ENCODE measurements around the gene POMGNT2.

Gene POMGNT2

DNA sequence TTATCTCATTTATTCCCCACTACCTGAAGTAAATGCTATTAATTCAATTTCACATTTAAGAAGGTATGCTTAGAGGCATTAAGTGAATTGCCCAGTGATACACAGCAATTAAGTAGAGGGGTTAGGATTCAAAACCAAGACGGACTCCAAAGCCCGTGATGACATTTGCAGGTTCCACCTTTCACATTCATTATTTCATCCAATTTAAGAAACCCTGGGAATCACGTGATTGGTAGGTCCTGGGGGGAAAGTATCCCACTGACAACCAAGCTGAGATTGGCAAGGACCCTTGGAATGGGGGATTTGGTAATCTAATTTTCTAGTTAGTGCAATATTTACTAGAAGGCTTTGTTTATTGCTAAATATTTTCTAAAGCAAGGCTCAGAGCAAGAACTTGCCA is 1.8 kb downstream of the POMGNT2 start:
- no peak for DNase-seq (ENCODE audit: extremely low read depth in 1 of 2, low read depth in 1 of 2)

DNA sequence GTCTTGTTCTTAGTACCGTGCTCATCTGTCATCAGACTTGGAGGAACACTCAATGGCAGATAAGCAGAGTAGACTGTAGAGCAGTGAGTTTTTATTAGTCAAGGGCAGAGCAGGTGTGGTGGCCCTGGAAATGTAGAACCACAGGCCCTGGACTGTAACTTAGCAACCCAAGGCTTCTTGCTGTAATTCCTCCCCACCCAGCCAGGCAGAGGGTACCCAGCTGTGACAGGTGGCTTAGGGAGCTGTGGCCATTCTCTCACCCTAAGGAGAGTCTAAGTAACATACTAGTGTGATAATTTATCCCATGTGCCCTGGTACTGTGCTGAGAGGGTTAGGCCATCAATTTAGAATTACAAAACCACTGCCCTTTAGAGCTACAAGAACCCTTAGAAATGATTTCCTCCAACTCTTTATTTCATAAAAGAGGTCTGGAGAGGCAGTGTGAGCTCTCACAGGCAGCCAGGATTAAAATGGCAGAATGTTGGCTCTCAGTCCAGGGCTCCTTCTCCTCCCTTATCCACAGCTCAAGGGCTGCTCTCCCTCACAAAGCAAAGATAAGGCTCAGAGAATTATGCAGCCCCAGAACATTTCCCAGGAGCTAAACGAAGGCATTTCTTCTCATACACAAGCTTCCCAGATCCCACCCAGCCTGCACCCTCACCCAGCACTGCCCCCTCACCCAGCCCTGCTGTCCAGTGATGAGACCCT is 3.0 kb downstream of the POMGNT2 start:
- DNase-seq (ENCODE audit: extremely low read depth in 1 of 2, low read depth in 1 of 2), result no peak

DNA sequence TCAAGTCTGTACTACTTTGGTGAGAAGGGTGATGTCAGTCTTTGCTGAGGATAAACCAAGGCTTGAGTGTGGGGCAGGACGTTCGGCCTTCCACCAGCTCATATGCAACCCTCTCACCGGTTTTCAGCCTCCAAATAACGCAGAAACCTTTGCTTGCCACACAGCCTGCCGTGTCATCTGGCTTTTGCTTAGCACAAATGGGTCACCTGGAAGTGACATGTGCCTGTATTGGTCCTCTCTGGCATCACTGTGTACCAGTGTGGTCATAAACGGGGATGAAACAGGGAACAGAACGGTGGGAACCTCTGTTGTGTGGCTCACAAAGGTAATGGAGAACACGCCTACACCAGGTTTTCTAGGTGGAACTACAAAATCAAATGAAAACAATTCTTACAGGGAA is 7.1 kb downstream of the POMGNT2 start:
- no peak for DNase-seq (ENCODE audit: extremely low read depth in 1 of 2, low read depth in 1 of 2)

GRCh38 chr3:43097400-43098080 is 8.3 kb downstream of the POMGNT2 start:
- no peak for DNase-seq (ENCODE audit: extremely low read depth in 1 of 2, low read depth in 1 of 2)

- no peak for DNase-seq (ENCODE audit: extremely low read depth in 1 of 2, low read depth in 1 of 2)
These were observed 9.1 kb downstream of the POMGNT2 start for GRCh38 chr3:43096761-43097160.

- no peak for DNase-seq (ENCODE audit: extremely low read depth in 1 of 2, low read depth in 1 of 2)
These were observed 10.5 kb downstream of the POMGNT2 start for GRCh38 chr3:43095370-43095769.

DNA sequence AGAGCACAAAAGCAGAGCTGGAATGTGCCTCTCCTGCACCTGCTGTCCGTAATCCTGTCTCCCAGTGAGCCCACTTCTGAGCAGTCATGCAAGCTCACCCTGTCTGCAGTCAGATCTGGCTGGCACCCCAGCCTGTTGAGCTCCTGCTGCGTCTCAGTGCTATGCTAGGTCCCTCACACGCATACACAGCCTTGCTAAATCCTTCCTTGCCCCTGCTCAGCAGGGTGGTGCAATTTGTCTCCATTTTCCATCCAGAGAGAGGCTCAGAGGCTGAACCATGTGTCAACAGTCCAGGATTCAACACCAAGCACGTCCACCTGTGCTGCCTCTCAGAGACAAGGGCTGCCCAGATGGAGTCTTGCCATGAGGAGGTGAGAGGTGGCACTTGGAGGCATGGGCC is 11.0 kb downstream of the POMGNT2 start:
- DNase-seq (ENCODE audit: extremely low read depth in 1 of 2, low read depth in 1 of 2), result no peak

GRCh38 chr3:43094381-43094780 is 11.5 kb downstream of the POMGNT2 start:
- DNase-seq (ENCODE audit: extremely low read depth in 1 of 2, low read depth in 1 of 2), result no peak

DNA sequence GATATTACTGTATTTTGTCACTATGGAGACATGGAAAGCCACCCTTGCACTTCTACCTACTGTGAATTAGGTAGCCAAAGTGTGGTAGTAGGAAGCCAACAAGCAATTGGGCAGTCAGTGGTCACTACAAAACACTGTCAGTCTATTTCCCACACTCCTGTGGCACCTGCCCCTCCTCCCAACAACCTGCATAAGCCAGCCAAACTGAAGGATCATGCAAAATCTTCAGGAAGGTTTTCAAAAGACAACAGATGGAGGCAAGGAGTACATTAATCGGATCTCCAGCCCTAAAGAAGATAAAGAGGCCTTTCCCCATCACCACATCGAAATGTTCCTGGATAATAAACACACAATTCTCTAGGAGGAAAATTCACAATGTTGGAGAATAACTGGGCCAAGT is 11.9 kb downstream of the POMGNT2 start:
- no peak for DNase-seq (ENCODE audit: extremely low read depth in 1 of 2, low read depth in 1 of 2)

GRCh38 chr3:43093006-43093405 is 12.9 kb downstream of the POMGNT2 start:
- DNase-seq (ENCODE audit: extremely low read depth in 1 of 2, low read depth in 1 of 2), result no peak

DNA sequence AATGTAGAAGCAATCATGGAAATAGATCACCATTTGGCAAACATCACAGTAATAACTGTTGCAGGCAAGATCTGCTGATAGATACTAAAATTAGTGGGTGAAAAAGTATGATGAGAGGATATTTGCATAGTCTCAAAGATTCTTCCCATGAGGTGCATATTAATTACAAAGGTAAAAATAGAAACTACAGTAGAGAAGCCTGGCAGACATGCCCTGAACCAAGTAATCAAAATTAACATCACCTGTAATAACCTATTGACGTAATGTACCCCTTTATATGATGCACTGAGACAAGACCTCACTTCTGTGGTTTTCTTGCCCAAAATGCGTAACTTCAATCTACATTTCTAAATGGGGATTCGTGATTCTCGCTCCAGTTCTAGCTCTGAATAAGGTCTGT is 14.4 kb downstream of the POMGNT2 start:
- no peak for DNase-seq (ENCODE audit: extremely low read depth in 1 of 2, low read depth in 1 of 2)

- no peak for DNase-seq (ENCODE audit: extremely low read depth in 1 of 2, low read depth in 1 of 2)
These were observed 15.6 kb downstream of the POMGNT2 start for GRCh38 chr3:43090238-43090637.

GRCh38 chr3:43089081-43089480 is 16.8 kb downstream of the POMGNT2 start:
- no peak for DNase-seq (ENCODE audit: extremely low read depth in 1 of 2, low read depth in 1 of 2)

DNA sequence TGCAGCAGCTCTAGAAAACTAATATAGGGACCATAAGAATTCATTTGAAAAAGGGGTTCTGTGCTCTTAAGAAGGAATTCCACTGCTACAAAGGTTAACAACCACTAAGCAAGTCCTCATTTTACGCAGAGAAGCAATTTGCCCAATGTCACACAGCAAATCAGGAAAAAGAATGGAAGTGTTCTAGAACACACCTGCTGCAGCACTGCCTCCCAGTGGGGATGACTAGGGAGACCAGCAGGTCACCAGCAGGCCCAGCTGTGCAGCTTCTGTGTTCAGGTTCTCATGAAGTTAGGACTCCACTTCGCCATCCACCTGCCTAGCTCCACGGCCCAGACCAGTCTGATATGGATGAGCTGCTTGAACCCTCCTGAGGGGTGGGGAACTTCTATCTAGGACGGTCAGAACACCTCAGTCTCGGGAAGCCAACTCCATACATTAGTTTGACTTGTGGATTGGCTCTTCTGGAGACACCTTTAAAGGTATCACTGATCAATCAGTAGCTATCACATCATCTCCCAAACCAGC is 18.6 kb downstream of the POMGNT2 start:
- no peak for DNase-seq (ENCODE audit: extremely low read depth in 1 of 2, low read depth in 1 of 2)

- DNase-seq (ENCODE audit: extremely low read depth in 1 of 2, low read depth in 1 of 2), result no peak
These were observed 19.3 kb downstream of the POMGNT2 start for GRCh38 chr3:43086460-43087165.

DNA sequence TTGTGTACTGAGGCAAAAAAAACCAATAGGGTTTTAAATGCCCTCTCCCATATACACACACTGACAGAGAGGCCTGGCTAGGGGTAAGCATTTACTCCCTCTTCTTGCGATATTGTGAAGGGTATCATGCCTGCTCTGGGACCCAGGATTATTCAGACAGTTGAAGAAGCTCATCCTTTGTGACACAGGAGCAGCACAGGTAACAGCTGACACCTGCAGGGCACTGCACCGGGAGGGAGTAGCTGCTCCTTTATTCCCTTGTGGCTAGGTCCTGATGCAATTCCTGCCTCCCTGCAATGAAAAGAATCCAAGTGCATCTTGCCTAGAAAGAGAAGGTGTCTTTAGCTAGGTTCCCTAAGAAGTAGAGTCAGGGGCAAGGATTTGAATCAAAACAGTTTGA is 23.4 kb downstream of the POMGNT2 start:
- no peak for DNase-seq (ENCODE audit: extremely low read depth in 1 of 2, low read depth in 1 of 2)

DNA sequence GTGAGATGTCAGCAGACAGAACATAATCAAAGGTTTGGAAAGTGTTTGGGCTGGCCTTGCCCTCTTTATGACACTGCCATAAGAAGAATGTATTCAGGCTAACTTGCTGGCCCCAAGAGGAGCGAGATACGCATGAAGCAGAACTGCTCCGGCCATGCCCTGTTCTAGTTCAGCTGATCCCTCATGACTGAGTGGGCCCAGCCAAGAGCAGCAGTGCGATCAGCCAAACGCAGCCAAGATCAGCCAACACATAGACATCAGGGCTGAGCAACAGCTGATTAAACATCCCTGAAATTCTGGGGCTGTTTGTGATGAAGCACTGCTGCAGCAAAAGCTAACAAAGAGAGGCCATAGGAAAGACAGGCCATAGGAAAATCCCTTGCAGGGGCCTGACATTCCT is 24.1 kb downstream of the POMGNT2 start:
- DNase-seq (ENCODE audit: extremely low read depth in 1 of 2, low read depth in 1 of 2), result no peak

DNA sequence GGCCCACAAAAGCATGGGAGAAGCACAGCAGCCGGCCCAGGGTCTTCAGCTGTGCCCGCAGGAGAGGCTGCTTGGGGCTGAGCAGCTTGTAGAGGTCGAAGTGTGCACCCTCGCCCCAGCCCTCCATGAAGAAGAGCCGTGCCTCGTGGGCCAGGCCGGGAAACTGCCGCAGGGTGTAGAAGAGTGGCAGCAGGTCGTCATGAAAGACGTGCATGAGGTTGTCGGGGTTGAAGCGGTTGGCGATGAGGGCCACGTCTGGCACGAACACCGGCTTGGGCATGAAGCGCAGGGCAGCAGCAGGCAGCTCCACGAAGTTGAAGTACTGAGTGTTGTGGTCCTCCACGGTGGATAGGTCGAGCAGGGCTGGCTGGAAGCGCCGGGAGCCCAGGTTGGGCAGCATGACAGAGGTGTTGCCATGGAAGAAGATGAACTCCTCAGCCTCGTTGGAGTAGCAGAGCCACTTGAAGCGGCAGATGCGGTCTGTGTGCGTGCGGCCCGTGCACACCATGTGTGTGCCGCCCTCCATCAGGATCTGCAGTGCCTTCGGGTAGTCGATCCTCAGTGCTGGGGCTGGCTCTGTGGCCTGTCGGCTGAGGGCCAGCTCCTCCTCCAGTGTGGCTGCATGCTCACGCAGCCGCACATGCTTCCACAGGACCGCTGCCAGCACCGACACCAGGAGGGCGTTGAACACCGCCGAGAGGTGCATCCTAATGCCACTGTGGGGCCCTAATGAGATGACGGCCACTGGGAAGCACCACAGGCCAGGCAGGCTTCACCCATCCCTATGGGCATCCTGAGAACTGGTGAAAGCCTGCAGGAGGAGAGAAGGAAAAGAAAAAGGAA is 24.9 kb downstream of the POMGNT2 start:
- no peak for DNase-seq (ENCODE audit: extremely low read depth in 1 of 2, low read depth in 1 of 2)

DNA sequence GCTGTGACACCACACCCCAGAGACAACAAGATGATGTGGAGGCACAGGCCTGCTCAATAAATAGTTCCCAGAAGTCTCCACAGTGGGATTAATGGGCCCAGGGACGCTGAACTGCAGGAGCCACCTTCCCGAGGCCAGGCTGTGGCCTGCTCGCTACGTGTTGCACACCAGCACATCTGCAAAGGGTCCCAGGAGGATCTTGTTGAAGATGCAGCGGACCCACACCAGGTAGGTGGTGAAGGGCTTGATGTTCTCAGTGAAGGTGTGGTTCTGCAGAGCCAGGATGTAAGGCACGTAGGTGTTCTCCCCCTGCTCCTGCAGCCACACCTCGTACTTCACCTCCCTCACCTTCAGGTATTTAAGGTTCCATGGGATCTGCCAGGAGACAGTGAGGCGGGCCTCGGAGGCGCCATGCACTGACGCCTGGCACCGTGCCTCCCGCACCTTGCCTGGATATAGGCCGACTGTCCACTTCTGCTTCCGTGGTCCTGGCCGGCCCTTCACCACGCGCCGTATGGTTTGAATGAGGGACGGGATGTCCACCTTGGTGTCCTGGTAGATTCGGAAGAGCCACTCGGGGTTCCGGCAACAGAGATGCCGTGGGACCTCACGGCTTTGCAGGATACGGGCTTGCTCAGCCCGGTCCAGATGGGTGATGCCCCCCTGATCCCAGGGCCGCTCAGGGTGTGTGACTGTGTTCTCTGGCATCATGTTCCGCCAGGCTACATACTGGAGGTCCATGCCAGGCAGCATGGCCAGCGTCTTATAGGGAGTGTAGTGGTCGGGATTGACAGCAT is 26.1 kb downstream of the POMGNT2 start:
- no peak for DNase-seq (ENCODE audit: extremely low read depth in 1 of 2, low read depth in 1 of 2)

- no peak for DNase-seq (ENCODE audit: extremely low read depth in 1 of 2, low read depth in 1 of 2)
These were observed 28.2 kb downstream of the POMGNT2 start for GRCh38 chr3:43077707-43078106.
